T-cell (primary cell): ENCODE data around the gene SYNE1. TPM values are rescaled to one million over a fixed set of nuclear protein-coding genes. Genes with fewer than 3 reads are reported as not detected.
"Not testable (repeated sequence)": the region's sequence is repeated elsewhere in the genome, so short reads cannot be mapped to it uniquely, and the experiment has no call there.

Experiments
- ATAC-seq, 4 experiments: fragments of 200-7000 bp in 3 of 4; fragments of 150-1000 bp in 1 of 4; cut with Tn5 transposase; replicated peaks in 1 of 4; 1 replicate in 3 of 4; 2 replicates in 1 of 4; pipeline ENCODE4 v1.10.0; 2021; ENCODE audit warnings: moderate library complexity in 3 of 4, mild to moderate bottlenecking in 2 of 4, moderate number of reproducible peaks in 1 of 4
- CTCF ChIA-PET, 2 donors: fragments of 300-600 bp; sonication (Branson Sonifier 250); formaldehyde crosslinking; loops; one replicate each; lab custom pipeline; 2022; ENCODE audit warnings: antibody characterized with exemption in 2 of 2; lab: Charles Lee
- POLR2A ChIA-PET, 2 donors: fragments of 300-600 bp; sonication (Branson Sonifier 250); formaldehyde crosslinking; loops; one replicate each; lab custom pipeline; 2022; ENCODE audit warnings: antibody characterized with exemption in 2 of 2; lab: Charles Lee
- DNase-seq, 35 experiments: peaks; one replicate each; pipeline versions ENCODE4 v3.0.0 to v3.0.0-alpha.2; 2013 to 2023
- H3K27ac ChIP-seq: one replicate; pipeline ENCODE4 v1.5.1; 2013; ENCODE audit warnings: low read length
- H3K27me3 ChIP-seq, 2 experiments: replicated peaks in 1 of 2; 1 replicate in 1 of 2; 2 replicates in 1 of 2; pipeline versions ENCODE4 v1.6.1 to v1.7.0; 2013; ENCODE audit warnings: low read length in 1 of 2, mixed read lengths in 1 of 2; ENCODE audit not compliant: control insufficient read depth in 2 of 2, insufficient read depth in 2 of 2; ENCODE audit errors: extremely low read depth in 1 of 2
- H3K36me3 ChIP-seq, 2 donors: 1 replicate in 1 of 2; 2 replicates in 1 of 2; pipeline versions ENCODE4 v1.6.1 to v1.7.0; 2013; ENCODE audit warnings: low read length in 1 of 2; ENCODE audit not compliant: control insufficient read depth in 2 of 2, insufficient read depth in 1 of 2; ENCODE audit errors: extremely low read depth in 1 of 2
- H3K4me1 ChIP-seq, 2 experiments: 1 replicate in 1 of 2; 2 replicates in 1 of 2; pipeline versions ENCODE4 v1.6.1 to v1.7.0; 2013; ENCODE audit warnings: low read length in 2 of 2, mixed read lengths in 1 of 2; ENCODE audit not compliant: insufficient read depth in 2 of 2, control insufficient read depth in 1 of 2; ENCODE audit errors: extremely low read depth in 1 of 2
- H3K4me3 ChIP-seq, 2 donors: 1 replicate in 1 of 2; 2 replicates in 1 of 2; pipeline versions ENCODE4 v1.5.1 to v1.7.0; 2013; ENCODE audit warnings: mild to moderate bottlenecking in 2 of 2, low read length in 1 of 2, moderate library complexity in 1 of 2; ENCODE audit not compliant: control insufficient read depth in 1 of 2; ENCODE audit errors: extremely low read depth in 1 of 2
- H3K9me3 ChIP-seq: 2 replicates; pipeline ENCODE4 v1.7.0; 2013
- H3K27ac Mint-ChIP-seq, 2 donors: one replicate each; pipeline ENCODE4 v1.8.0; 2020 to 2021; ENCODE audit warnings: mild to moderate bottlenecking in 2 of 2, mixed read lengths in 2 of 2
- H3K27me3 Mint-ChIP-seq, 2 donors: one replicate each; pipeline ENCODE4 v1.8.0; 2021 to 2022; ENCODE audit warnings: mixed read lengths in 2 of 2
- H3K36me3 Mint-ChIP-seq: one replicate; pipeline ENCODE4 v1.8.0; 2021; ENCODE audit warnings: mixed read lengths
- H3K4me1 Mint-ChIP-seq, 3 donors: one replicate each; pipeline ENCODE4 v1.8.0; 2020 to 2022; ENCODE audit warnings: mixed read lengths in 3 of 3, mild to moderate bottlenecking in 1 of 3
- H3K4me3 Mint-ChIP-seq, 3 donors: one replicate each; pipeline ENCODE4 v1.8.0; 2020 to 2022; ENCODE audit warnings: mild to moderate bottlenecking in 3 of 3, mixed read lengths in 3 of 3, moderate library complexity in 3 of 3
- H3K9me3 Mint-ChIP-seq, 3 donors: one replicate each; pipeline ENCODE4 v1.8.0; 2020 to 2022; ENCODE audit warnings: mixed read lengths in 3 of 3
- WGBS: methylation state at CpG from one replicate; pipeline ENCODE4 v1.1.5; 2013; ENCODE audit warnings: missing lambda C conversion rate; ENCODE audit not compliant: insufficient coverage; 5-methylcytosine and 5-hydroxymethylcytosine counted together
- total RNA-seq, 35 experiments: library from RNA in 6 of 35; stranded (reverse) in 6 of 35; fragments of 120-200 nt in 1 of 35; gene quantifications; one replicate each; pipeline versions ENCODE4 v1.2.1 to v1.2.4 and lab custom pipeline; 2013 to 2026

The SYNE1 gene
- total RNA-seq, 5 donors from 2014 or later (not counting 1 experiment from before 2014, with no cell fraction given), result 174 to 235 (median 192) TPM

GRCh38 chr6:152496731-152497130 is 140.4 kb downstream of the SYNE1 start:
- Mint-ChIP-seq H3K4me3 (no peak overlapping the region), H3K36me3 (no peaks in the 10 kb centered on the region), H3K4me1 (no peaks in the 10 kb centered on the region), H3K27me3 (peaks cover 0 to 7% of the 10 kb centered on the region in 2 donors), H3K9me3 (no peaks in the 10 kb centered on the region), H3K27ac (no peak overlapping the region)
- 100% methylated on average over 3 of the region's 5 CpGs for WGBS
- no peak for DNase-seq
- ATAC-seq, result no peak
- Histone ChIP-seq H3K4me3 (no peak overlapping the region), H3K27me3 (peaks cover 0 to 3% of the 10 kb centered on the region in 2 experiments), H3K36me3 (no peaks in the 10 kb centered on the region), H3K9me3 (no peaks in the 10 kb centered on the region), H3K4me1 (no peaks in the 10 kb centered on the region), H3K27ac (no peak overlapping the region)
- ChIA-PET POLR2A (no interaction called here), CTCF (no interaction called here)

- H3K27me3 Mint-ChIP-seq, DNase-seq, H3K27ac ChIP-seq, H3K4me3 Mint-ChIP-seq, H3K27ac Mint-ChIP-seq, H3K36me3 ChIP-seq, H3K4me1 Mint-ChIP-seq, H3K36me3 Mint-ChIP-seq, CTCF ChIA-PET, H3K27me3 ChIP-seq, POLR2A ChIA-PET, H3K4me3 ChIP-seq, ATAC-seq, H3K9me3 Mint-ChIP-seq, H3K4me1 ChIP-seq, H3K9me3 ChIP-seq: not testable (repeated sequence)
- 93% methylated on average over 3 of the region's 6 CpGs for WGBS
Measured at GRCh38 chr6:152495456-152495855, 141.7 kb downstream of the SYNE1 start.

DNA sequence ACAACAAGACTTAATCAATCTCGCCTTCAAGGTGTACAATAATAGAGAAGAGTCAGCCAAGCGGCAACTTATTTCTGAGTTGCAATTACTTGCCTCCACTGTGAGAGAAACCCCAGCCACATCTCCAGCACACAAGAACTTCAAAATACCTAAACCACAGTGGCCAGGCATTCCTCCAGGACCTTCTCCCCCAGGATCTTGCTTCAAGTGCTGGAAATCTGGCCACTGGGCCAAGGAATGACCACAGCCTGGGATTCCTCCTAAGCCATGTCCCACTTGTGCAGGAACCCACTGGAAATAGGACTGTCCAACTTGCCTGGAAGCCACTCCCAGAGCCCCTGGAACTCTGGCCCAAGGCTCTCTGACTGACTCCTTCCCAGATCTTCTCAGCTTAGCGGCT is 144.9 kb downstream of the SYNE1 start:
- H3K27me3 ChIP-seq, H3K27ac Mint-ChIP-seq, H3K9me3 Mint-ChIP-seq, H3K36me3 Mint-ChIP-seq, H3K9me3 ChIP-seq, DNase-seq, H3K27me3 Mint-ChIP-seq, H3K36me3 ChIP-seq, CTCF ChIA-PET, H3K4me3 Mint-ChIP-seq, H3K4me3 ChIP-seq, H3K4me1 ChIP-seq, ATAC-seq, POLR2A ChIA-PET, H3K4me1 Mint-ChIP-seq, H3K27ac ChIP-seq: not testable (repeated sequence)
- 80% methylated on average over 1 of the region's 3 CpGs for WGBS

GRCh38 chr6:152491501-152491900 is 145.7 kb downstream of the SYNE1 start:
- ATAC-seq, H3K4me3 ChIP-seq, H3K27ac Mint-ChIP-seq, H3K27ac ChIP-seq, POLR2A ChIA-PET, H3K36me3 ChIP-seq, H3K9me3 Mint-ChIP-seq, H3K4me1 ChIP-seq, H3K27me3 ChIP-seq, H3K4me1 Mint-ChIP-seq, H3K4me3 Mint-ChIP-seq, H3K27me3 Mint-ChIP-seq, CTCF ChIA-PET, H3K9me3 ChIP-seq, DNase-seq, H3K36me3 Mint-ChIP-seq: not testable (repeated sequence)
- 88% methylated on average over 2 of the region's 2 CpGs for WGBS

GRCh38 chr6:152490971-152491378 is 146.2 kb downstream of the SYNE1 start:
- H3K9me3 ChIP-seq, H3K4me3 ChIP-seq, H3K36me3 ChIP-seq, H3K4me1 Mint-ChIP-seq, H3K27me3 ChIP-seq, H3K4me1 ChIP-seq, POLR2A ChIA-PET, H3K27ac ChIP-seq, ATAC-seq, H3K4me3 Mint-ChIP-seq, H3K9me3 Mint-ChIP-seq, CTCF ChIA-PET, H3K36me3 Mint-ChIP-seq, H3K27ac Mint-ChIP-seq, H3K27me3 Mint-ChIP-seq, DNase-seq: not testable (repeated sequence)
- WGBS, result 82% methylated on average over 4 of the region's 5 CpGs

- H3K27ac ChIP-seq, result no peak overlapping the region
- no peaks in the 10 kb centered on the region for H3K4me1 ChIP-seq
- no peak overlapping the region for H3K4me3 ChIP-seq
- no peaks in the 10 kb centered on the region for H3K36me3 Mint-ChIP-seq
- no peak for DNase-seq
- CTCF ChIA-PET, result interaction anchor here in 1 of 2 donors (0.6 to 1.8 kb wide), 5 partner anchors 10 to 184 kb away, joined by 3 to 7 read pairs (median 4); no protein-coding TSS in a partner anchor
- no peaks in the 10 kb centered on the region for H3K9me3 Mint-ChIP-seq
- peaks cover 0 to 10% of the 10 kb centered on the region in 2 donors for H3K36me3 ChIP-seq
- POLR2A ChIA-PET, result no interaction called here
- H3K27me3 ChIP-seq, result no peaks in the 10 kb centered on the region
- H3K9me3 ChIP-seq, result no peaks in the 10 kb centered on the region
- no CpG with 5 or more reads among the region's 2 CpGs for WGBS
- H3K4me3 Mint-ChIP-seq, result no peak overlapping the region
- H3K4me1 Mint-ChIP-seq, result peaks cover 0 to 2% (median 0%) of the 10 kb centered on the region in 3 donors
- ATAC-seq, result no peak
- H3K27me3 Mint-ChIP-seq, result no peaks in the 10 kb centered on the region
- H3K27ac Mint-ChIP-seq, result no peak overlapping the region
Measured at GRCh38 chr6:152484806-152485205, 152.4 kb downstream of the SYNE1 start.

GRCh38 chr6:152482289-152482688 is 154.9 kb downstream of the SYNE1 start:
- ChIA-PET CTCF (no interaction called here), POLR2A (no interaction called here)
- ATAC-seq (no peak), DNase-seq (no peak)
- H3K4me3 Mint-ChIP-seq, result no peak overlapping the region
- no peak overlapping the region for H3K27ac ChIP-seq
- H3K4me3 ChIP-seq, result no peak overlapping the region
- no peaks in the 10 kb centered on the region for H3K4me1 ChIP-seq
- H3K9me3 ChIP-seq, result no peaks in the 10 kb centered on the region
- H3K27me3 ChIP-seq, result no peaks in the 10 kb centered on the region
- no peak overlapping the region for H3K27ac Mint-ChIP-seq
- no peaks in the 10 kb centered on the region for H3K9me3 Mint-ChIP-seq
- no CpG with 5 or more reads among the region's 1 CpG for WGBS
- no peaks in the 10 kb centered on the region for H3K27me3 Mint-ChIP-seq
- peaks cover 0 to 13% of the 10 kb centered on the region in 2 donors for H3K36me3 ChIP-seq
- no peaks in the 10 kb centered on the region for H3K36me3 Mint-ChIP-seq
- H3K4me1 Mint-ChIP-seq, result peaks cover 0 to 2% (median 0%) of the 10 kb centered on the region in 3 donors
